Esophagus squamous epithelium (tissue), 4 donors: Measurements from ENCODE around the gene SOWAHC.

Source experiments
- CTCF ChIP-seq, 6 experiments: fragments of 450-650 bp in 4 of 6; fragments of 200-600 bp in 2 of 6; sonication (generic) in 2 of 6; IDR thresholded peaks; one replicate each; pipeline ENCODE4 v1.5.1; 2016 to 2019; ENCODE audit warnings: antibody characterized with exemption in 6 of 6, mild to moderate bottlenecking in 4 of 6, moderate library complexity in 4 of 6
- POLR2A ChIP-seq, 4 donors: fragments of 450-650 bp; IDR thresholded peaks; one replicate each; pipeline ENCODE4 v1.6.1; 2017; ENCODE audit warnings: antibody characterized with exemption in 4 of 4, mild to moderate bottlenecking in 4 of 4, moderate library complexity in 3 of 4

GRCh38 chr2:109655287-109655686 is 41.1 kb downstream of the SOWAHC start:
- TF ChIP-seq POLR2A (IDR thresholded peaks at IDR 0.05) (no peak), CTCF (IDR thresholded peaks at IDR 0.05) (no peak)
